ENCODE results near the gene PSAPL1. TPM values are rescaled to one million over a fixed set of nuclear protein-coding genes. Genes with fewer than 3 reads are reported as not detected.

The PSAPL1 gene
- total RNA-seq, 1 experiment from 2014 or later: 14.3 TPM

GRCh38 chr4:7411491-7411890 is 23.2 kb downstream of the PSAPL1 start:
- Histone ChIP-seq H3K9me3 (peaks cover 9% of the 10 kb centered on the region), H3K27me3 (replicated peaks; ENCODE audit: control insufficient read depth, insufficient read depth, low read length) (no peaks in the 10 kb centered on the region), H3K4me3 (ENCODE audit: low read depth, low read length) (no peak overlapping the region), H3K4me1 (peaks cover 29% of the 10 kb centered on the region), H3K36me3 (ENCODE audit: control insufficient read depth, insufficient read depth, low read length) (no peaks in the 10 kb centered on the region)
- BruUV-seq (replicated peaks): no TSS peak
- peaks cover 9% of the 10 kb centered on the region for H3K36me3 Mint-ChIP-seq (ENCODE audit: insufficient read depth, unreplicated experiment)
- H3K4me1 Mint-ChIP-seq (ENCODE audit: low read depth, unreplicated experiment): peaks cover 35% of the 10 kb centered on the region
- TF ChIP-seq CTCF (IDR thresholded peaks at IDR 0.05; ENCODE audit: insufficient read depth in 1 of 2, low read depth in 1 of 2, low read length in 1 of 2, severe bottlenecking in 1 of 2, unreplicated experiment in 1 of 2): no peak
- H3K9me3 Mint-ChIP-seq (ENCODE audit: unreplicated experiment): peaks cover 36% of the 10 kb centered on the region
- intact Hi-C loops (cut with micrococcal nuclease; ENCODE audit: unreplicated experiment): no loop called here
- no peak overlapping the region for H3K27ac Mint-ChIP-seq (ENCODE audit: unreplicated experiment)
- POLR2A ChIA-PET: no interaction called here
- H3K27me3 Mint-ChIP-seq (ENCODE audit: insufficient read depth, unreplicated experiment): no peaks in the 10 kb centered on the region
- no peak for DNase-seq
- CTCF ChIA-PET: no interaction called here
- no peak overlapping the region for H3K4me3 Mint-ChIP-seq (ENCODE audit: unreplicated experiment)

DNA sequence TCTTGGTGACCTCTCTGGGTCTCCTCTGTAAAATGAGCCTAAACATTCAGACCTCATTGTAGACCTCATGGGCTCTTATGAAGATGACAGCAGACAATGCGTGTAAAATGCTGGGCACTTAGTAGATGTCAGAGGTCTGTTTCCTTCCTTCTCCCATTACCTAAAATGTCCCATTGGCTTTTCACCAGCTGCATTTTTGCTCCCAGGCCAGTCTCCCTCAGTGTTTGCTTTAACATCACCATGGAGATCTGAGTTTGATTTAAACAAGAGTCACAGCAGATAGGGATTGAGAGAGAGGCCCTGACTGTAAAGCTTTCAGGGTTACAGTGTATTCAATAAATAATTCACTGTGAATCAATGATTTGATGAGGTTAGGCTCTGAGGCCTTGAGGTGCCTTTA is 24.3 kb downstream of the PSAPL1 start:
- Mint-ChIP-seq H3K27me3 (ENCODE audit: insufficient read depth, unreplicated experiment) (no peaks in the 10 kb centered on the region), H3K36me3 (ENCODE audit: insufficient read depth, unreplicated experiment) (peaks cover 9% of the 10 kb centered on the region), H3K27ac (ENCODE audit: unreplicated experiment) (peak overlapping the region; percentile 62), H3K9me3 (ENCODE audit: unreplicated experiment) (peaks cover 43% of the 10 kb centered on the region), H3K4me3 (ENCODE audit: unreplicated experiment) (no peak overlapping the region), H3K4me1 (ENCODE audit: low read depth, unreplicated experiment) (peaks cover 25% of the 10 kb centered on the region)
- Histone ChIP-seq H3K4me3 (ENCODE audit: low read depth, low read length) (no peak overlapping the region), H3K4me1 (peaks cover 20% of the 10 kb centered on the region), H3K27me3 (replicated peaks; ENCODE audit: control insufficient read depth, insufficient read depth, low read length) (no peaks in the 10 kb centered on the region), H3K36me3 (ENCODE audit: control insufficient read depth, insufficient read depth, low read length) (no peaks in the 10 kb centered on the region), H3K9me3 (peaks cover 10% of the 10 kb centered on the region)
- ChIA-PET CTCF (no interaction called here), POLR2A (no interaction called here)
- no peak for DNase-seq
- TF ChIP-seq CTCF (IDR thresholded peaks at IDR 0.05; ENCODE audit: insufficient read depth in 1 of 2, low read depth in 1 of 2, low read length in 1 of 2, severe bottlenecking in 1 of 2, unreplicated experiment in 1 of 2): no peak
- intact Hi-C loops (cut with micrococcal nuclease; ENCODE audit: unreplicated experiment): no loop called here
- no TSS peak for BruUV-seq (replicated peaks)

DNA sequence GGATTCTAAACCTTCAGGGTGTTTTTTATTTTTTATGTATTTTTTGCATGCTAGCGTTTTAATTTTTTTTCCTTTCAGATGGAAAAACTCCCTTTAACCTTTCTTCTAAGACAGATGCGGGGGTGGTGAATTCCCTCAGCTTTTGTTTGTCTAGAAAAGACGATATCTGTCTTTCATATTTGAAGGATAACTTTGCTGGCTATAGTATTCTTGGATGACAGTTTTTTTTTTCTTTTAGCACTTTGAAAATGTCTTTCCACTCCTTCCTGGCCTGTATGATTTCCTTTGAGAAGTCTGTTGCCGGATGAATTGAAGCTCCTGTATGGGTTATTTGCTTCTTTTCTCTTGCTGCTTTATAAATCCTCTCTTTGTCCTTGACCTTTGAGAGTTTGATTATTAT is 26.6 kb downstream of the PSAPL1 start:
- intact Hi-C loops (cut with micrococcal nuclease; ENCODE audit: unreplicated experiment): no loop called here
- Histone ChIP-seq H3K9me3 (peaks cover 10% of the 10 kb centered on the region), H3K27me3 (replicated peaks; ENCODE audit: control insufficient read depth, insufficient read depth, low read length) (no peaks in the 10 kb centered on the region), H3K4me1 (peaks cover 7% of the 10 kb centered on the region), H3K4me3 (ENCODE audit: low read depth, low read length) (no peak overlapping the region), H3K36me3 (ENCODE audit: control insufficient read depth, insufficient read depth, low read length) (no peaks in the 10 kb centered on the region)
- peaks cover 43% of the 10 kb centered on the region for H3K9me3 Mint-ChIP-seq (ENCODE audit: unreplicated experiment)
- POLR2A ChIA-PET: no interaction called here
- CTCF ChIA-PET: no interaction called here
- H3K4me3 Mint-ChIP-seq (ENCODE audit: unreplicated experiment): no peak overlapping the region
- H3K27ac Mint-ChIP-seq (ENCODE audit: unreplicated experiment): no peak overlapping the region
- H3K4me1 Mint-ChIP-seq (ENCODE audit: low read depth, unreplicated experiment): peaks cover 6% of the 10 kb centered on the region
- no TSS peak for BruUV-seq (replicated peaks)
- H3K36me3 Mint-ChIP-seq (ENCODE audit: insufficient read depth, unreplicated experiment): peaks cover 6% of the 10 kb centered on the region
- TF ChIP-seq CTCF (IDR thresholded peaks at IDR 0.05; ENCODE audit: insufficient read depth in 1 of 2, low read depth in 1 of 2, low read length in 1 of 2, severe bottlenecking in 1 of 2, unreplicated experiment in 1 of 2): no peak
- no peak for DNase-seq
- no peaks in the 10 kb centered on the region for H3K27me3 Mint-ChIP-seq (ENCODE audit: insufficient read depth, unreplicated experiment)

All from Caco-2 (cell line).